Liver (tissue), 9 donors: ENCODE measurements around the gene CEP164. TPM values are rescaled to one million over a fixed set of nuclear protein-coding genes. Genes with fewer than 3 reads are reported as not detected.

Source experiments
- DNase-seq: peaks from one replicate; pipeline ENCODE4 v3.0.0-alpha.2; 2017; ENCODE audit warnings: low spot score
- H3K27ac ChIP-seq, 2 donors: one replicate each; pipeline ENCODE4 v1.7.0; 2013; ENCODE audit warnings: inconsistent platforms in 2 of 2, low read length in 2 of 2, control low read depth in 1 of 2, low read depth in 1 of 2, mild to moderate bottlenecking in 1 of 2
- H3K27me3 ChIP-seq, 4 donors: one replicate each; pipeline versions ENCODE4 v1.6.1 to v1.7.0; 2013; ENCODE audit warnings: low read length in 3 of 4, inconsistent platforms in 1 of 4, mild to moderate bottlenecking in 1 of 4, moderate library complexity in 1 of 4; ENCODE audit not compliant: control insufficient read depth in 4 of 4, insufficient read depth in 4 of 4
- H3K36me3 ChIP-seq, 4 donors: one replicate each; pipeline versions ENCODE4 v1.6.1 to v1.7.0; 2013; ENCODE audit warnings: low read length in 3 of 4, mild to moderate bottlenecking in 3 of 4, low read depth in 1 of 4, moderate library complexity in 1 of 4; ENCODE audit not compliant: control insufficient read depth in 4 of 4, insufficient read depth in 3 of 4
- H3K4me1 ChIP-seq, 4 donors: one replicate each; pipeline versions ENCODE4 v1.6.1 to v1.7.0; 2013; ENCODE audit warnings: low read length in 3 of 4, mild to moderate bottlenecking in 3 of 4, moderate library complexity in 1 of 4; ENCODE audit not compliant: control insufficient read depth in 4 of 4, insufficient read depth in 4 of 4
- H3K4me3 ChIP-seq, 3 donors: one replicate each; pipeline versions ENCODE4 v1.6.1 to v1.7.0; 2013; ENCODE audit warnings: low read length in 3 of 3, control low read depth in 1 of 3, low read depth in 1 of 3, mild to moderate bottlenecking in 1 of 3
- H3K9ac ChIP-seq, 2 donors: one replicate each; pipeline ENCODE4 v1.7.0; 2013; ENCODE audit warnings: low read length in 2 of 2, mild to moderate bottlenecking in 2 of 2, moderate library complexity in 2 of 2, control low read depth in 1 of 2, low read depth in 1 of 2
- H3K9me3 ChIP-seq, 4 donors: one replicate each; pipeline versions ENCODE4 v1.6.1 to v1.7.0; 2013; ENCODE audit warnings: low read length in 3 of 4; ENCODE audit not compliant: control insufficient read depth in 4 of 4
- EGR1 ChIP-seq, 2 donors: IDR thresholded peaks; 2 replicates each; pipeline ENCODE4 v1.6.1; 2016 to 2018; ENCODE audit warnings: antibody characterized with exemption in 2 of 2, low read depth in 2 of 2
- FOXA2 ChIP-seq: IDR thresholded peaks from 2 replicates; pipeline ENCODE4 v1.6.1; 2016; ENCODE audit warnings: antibody characterized with exemption
- GABPA ChIP-seq, 2 donors: IDR thresholded peaks in 1 of 2; conservative IDR thresholded peaks in 1 of 2; 2 replicates each; pipeline ENCODE4 v1.6.1; 2016; ENCODE audit warnings: antibody characterized with exemption in 2 of 2, mild to moderate bottlenecking in 1 of 2, moderate library complexity in 1 of 2
- JUND ChIP-seq, 2 donors: IDR thresholded peaks; 2 replicates each; pipeline ENCODE4 v1.6.1; 2016; ENCODE audit warnings: antibody characterized with exemption in 2 of 2
- NR2F2 ChIP-seq: IDR thresholded peaks from 2 replicates; pipeline ENCODE4 v1.6.1; 2016; ENCODE audit warnings: antibody characterized with exemption
- RAD21 ChIP-seq, 2 donors: IDR thresholded peaks; 2 replicates each; pipeline ENCODE4 v1.6.1; 2016; ENCODE audit warnings: antibody characterized with exemption in 2 of 2, mild to moderate bottlenecking in 2 of 2
- RXRA ChIP-seq, 2 donors: IDR thresholded peaks; 2 replicates each; pipeline ENCODE4 v1.6.1; 2017 to 2018; ENCODE audit warnings: antibody characterized with exemption in 2 of 2, mild to moderate bottlenecking in 1 of 2
- SP1 ChIP-seq: IDR thresholded peaks from 2 replicates; pipeline ENCODE4 v1.6.1; 2018; ENCODE audit warnings: antibody characterized with exemption, mild to moderate bottlenecking
- TAF1 ChIP-seq: conservative IDR thresholded peaks from 2 replicates; pipeline ENCODE4 v1.6.1; 2016; ENCODE audit warnings: antibody characterized with exemption, mild to moderate bottlenecking
- YY1 ChIP-seq: IDR thresholded peaks from 2 replicates; pipeline ENCODE4 v1.6.1; 2016; ENCODE audit warnings: antibody characterized with exemption, mild to moderate bottlenecking
- WGBS: extraction: QIAGEN DNeasy Blood & Tissue Kit; methylation state at CpG from one replicate; pipeline ENCODE4 v1.1.7; 2013; 5-methylcytosine and 5-hydroxymethylcytosine counted together
- polyA plus RNA-seq, 2 donors: library from polyadenylated mRNA; stranded (reverse) in 1 of 2; unstranded in 1 of 2; fragments of 200-250 nt in 1 of 2; fragments of >200 nt in 1 of 2; fragmentation: Nextera tagmentation in 1 of 2; extraction: Ambion mirVana in 1 of 2; gene quantifications; one replicate each; pipeline versions ENCODE4 v1.2.1 to v1.2.3, GENCODE V29; 2013 to 2015
- total RNA-seq, 2 donors: library from RNA; depleted of rRNA; stranded (reverse); fragments of >200 nt; gene quantifications; one replicate each; pipeline ENCODE4 v1.2.3, GENCODE V29; 2014
- TF ChIP-seq, protein P1 (sequence below): IDR thresholded peaks from 2 replicates; pipeline ENCODE4 v1.6.1; 2016; ENCODE audit warnings: antibody characterized with exemption
- TF ChIP-seq, protein P2 (sequence below): IDR thresholded peaks from 2 replicates; pipeline ENCODE4 v1.6.1; 2016; ENCODE audit warnings: antibody characterized with exemption
- TF ChIP-seq, protein P3 (sequence below): fragments of 150-350 bp; IDR thresholded peaks from 2 replicates; pipeline ENCODE4 v1.5.1; 2017; ENCODE audit warnings: improper control_type of control experiment, low read depth, low read length; ENCODE audit not compliant: missing input control
- TF ChIP-seq, protein P4 (sequence below): IDR thresholded peaks from 2 replicates; pipeline ENCODE4 v1.6.1; 2016; ENCODE audit warnings: antibody characterized with exemption, mild to moderate bottlenecking
- TF ChIP-seq, protein P5 (sequence below): IDR thresholded peaks from 2 replicates; pipeline ENCODE4 v1.6.1; 2016; ENCODE audit warnings: antibody characterized with exemption
- donor health status: healthy.
- donor health status: healthy.
- donor health status: healthy.
- donor health status: healthy.
- donor health status: healthy.

CEP164 gene
- total and polyA plus RNA-seq, 4 donors: 4.1 to 12.3 (median 5.9) TPM

DNA sequence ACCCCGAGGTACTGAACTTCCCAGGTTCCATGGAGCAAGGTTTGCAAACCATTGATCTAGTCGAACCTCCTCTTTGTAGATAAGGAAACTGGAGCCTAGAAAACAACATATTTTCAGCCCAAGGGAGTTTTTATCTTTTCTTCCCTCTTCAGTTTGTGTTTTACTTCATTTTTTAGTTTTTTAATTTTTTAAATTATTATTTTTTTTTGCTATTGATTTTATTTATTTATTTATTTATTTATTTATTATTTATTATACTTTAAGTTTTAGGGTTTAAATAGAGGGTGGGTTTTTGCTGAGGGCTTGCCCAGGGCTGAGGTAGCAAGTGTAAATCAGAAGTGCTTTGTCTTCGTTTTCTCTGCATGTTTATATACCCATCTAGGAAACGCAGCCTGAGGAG is 26.9 kb downstream of the CEP164 start:
- no peak overlapping the region for H3K4me3 ChIP-seq
- no peaks in the 10 kb centered on the region for H3K27me3 ChIP-seq
- H3K4me1 ChIP-seq: no peaks in the 10 kb centered on the region
- H3K9me3 ChIP-seq: no peaks in the 10 kb centered on the region
- 95% methylated on average over 4 of the region's 4 CpGs for WGBS
- peaks cover 2 to 38% (median 20%) of the 10 kb centered on the region in 4 donors for H3K36me3 ChIP-seq
- TF ChIP-seq RAD21 (IDR thresholded peaks at IDR 0.05) (no peak), TAF1 (no peak), GABPA (IDR thresholded peaks at IDR 0.05 in 1 of 2, conservative IDR thresholded peaks at IDR 0.05 in 1 of 2) (no peak), RXRA (IDR thresholded peaks at IDR 0.05) (no peak), JUND (IDR thresholded peaks at IDR 0.05) (no peak), FOXA2 (no peak)
- TF ChIP-seq, protein P1, sequence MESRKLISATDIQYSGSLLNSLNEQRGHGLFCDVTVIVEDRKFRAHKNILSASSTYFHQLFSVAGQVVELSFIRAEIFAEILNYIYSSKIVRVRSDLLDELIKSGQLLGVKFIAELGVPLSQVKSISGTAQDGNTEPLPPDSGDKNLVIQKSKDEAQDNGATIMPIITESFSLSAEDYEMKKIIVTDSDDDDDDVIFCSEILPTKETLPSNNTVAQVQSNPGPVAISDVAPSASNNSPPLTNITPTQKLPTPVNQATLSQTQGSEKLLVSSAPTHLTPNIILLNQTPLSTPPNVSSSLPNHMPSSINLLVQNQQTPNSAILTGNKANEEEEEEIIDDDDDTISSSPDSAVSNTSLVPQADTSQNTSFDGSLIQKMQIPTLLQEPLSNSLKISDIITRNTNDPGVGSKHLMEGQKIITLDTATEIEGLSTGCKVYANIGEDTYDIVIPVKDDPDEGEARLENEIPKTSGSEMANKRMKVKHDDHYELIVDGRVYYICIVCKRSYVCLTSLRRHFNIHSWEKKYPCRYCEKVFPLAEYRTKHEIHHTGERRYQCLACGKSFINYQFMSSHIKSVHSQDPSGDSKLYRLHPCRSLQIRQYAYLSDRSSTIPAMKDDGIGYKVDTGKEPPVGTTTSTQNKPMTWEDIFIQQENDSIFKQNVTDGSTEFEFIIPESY: no peak
- TF ChIP-seq, protein P2, sequence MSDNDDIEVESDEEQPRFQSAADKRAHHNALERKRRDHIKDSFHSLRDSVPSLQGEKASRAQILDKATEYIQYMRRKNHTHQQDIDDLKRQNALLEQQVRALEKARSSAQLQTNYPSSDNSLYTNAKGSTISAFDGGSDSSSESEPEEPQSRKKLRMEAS: no peak
- no peak overlapping the region for H3K9ac ChIP-seq
- DNase-seq: no peak
- no peak overlapping the region for H3K27ac ChIP-seq

DNA sequence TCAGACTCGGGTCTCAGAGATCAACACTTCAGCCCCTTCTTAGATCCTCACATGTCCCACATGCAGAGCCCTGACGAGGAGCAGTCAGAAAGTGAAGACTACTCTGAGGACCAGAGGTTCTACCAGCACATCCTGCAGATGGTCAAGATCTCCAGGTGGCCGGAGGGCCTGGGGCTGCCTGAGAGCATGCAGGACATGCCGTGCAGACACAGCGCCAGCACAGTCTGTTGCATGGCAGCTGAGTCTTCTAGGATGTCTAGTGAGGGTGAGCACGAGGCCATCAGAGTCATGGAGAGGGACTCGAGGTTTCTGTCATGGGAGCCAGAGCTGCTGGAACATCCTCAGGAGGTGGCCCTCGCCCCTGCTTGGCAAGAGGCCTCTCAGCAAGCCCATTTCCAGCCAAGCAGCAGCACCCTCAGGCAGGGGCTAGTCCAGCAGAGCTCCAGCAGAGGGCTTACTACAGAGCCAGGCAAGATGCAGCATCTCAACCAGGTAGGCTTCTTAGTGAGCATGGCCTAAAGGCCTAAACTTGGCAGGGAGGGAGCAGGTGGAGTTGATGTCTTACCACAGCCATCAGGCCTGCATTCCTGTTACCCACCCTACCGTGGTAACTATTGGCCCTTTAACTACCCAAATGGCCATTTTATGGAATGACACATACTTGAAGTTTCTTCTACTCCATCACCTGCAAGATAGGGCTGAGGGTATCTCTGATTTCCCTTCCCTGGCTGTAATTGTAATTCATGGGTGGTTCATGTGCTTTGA is 28.7 kb downstream of the CEP164 start:
- 94% methylated on average over 9 of the region's 9 CpGs for WGBS
- no peak for DNase-seq
- no peaks in the 10 kb centered on the region for H3K9me3 ChIP-seq

More for the DNA sequence above, 28.7 kb downstream of the CEP164 start:
- H3K27ac ChIP-seq: no peak overlapping the region
- peaks cover 2 to 39% (median 19%) of the 10 kb centered on the region in 4 donors for H3K36me3 ChIP-seq
- no peaks in the 10 kb centered on the region for H3K27me3 ChIP-seq
- TF ChIP-seq, protein P3, sequence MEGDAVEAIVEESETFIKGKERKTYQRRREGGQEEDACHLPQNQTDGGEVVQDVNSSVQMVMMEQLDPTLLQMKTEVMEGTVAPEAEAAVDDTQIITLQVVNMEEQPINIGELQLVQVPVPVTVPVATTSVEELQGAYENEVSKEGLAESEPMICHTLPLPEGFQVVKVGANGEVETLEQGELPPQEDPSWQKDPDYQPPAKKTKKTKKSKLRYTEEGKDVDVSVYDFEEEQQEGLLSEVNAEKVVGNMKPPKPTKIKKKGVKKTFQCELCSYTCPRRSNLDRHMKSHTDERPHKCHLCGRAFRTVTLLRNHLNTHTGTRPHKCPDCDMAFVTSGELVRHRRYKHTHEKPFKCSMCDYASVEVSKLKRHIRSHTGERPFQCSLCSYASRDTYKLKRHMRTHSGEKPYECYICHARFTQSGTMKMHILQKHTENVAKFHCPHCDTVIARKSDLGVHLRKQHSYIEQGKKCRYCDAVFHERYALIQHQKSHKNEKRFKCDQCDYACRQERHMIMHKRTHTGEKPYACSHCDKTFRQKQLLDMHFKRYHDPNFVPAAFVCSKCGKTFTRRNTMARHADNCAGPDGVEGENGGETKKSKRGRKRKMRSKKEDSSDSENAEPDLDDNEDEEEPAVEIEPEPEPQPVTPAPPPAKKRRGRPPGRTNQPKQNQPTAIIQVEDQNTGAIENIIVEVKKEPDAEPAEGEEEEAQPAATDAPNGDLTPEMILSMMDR: no peak
- TF ChIP-seq RAD21 (IDR thresholded peaks at IDR 0.05): no peak
- TF ChIP-seq EGR1 (IDR thresholded peaks at IDR 0.05; ENCODE audit: low read depth in 2 of 2): no peak
- TF ChIP-seq, protein P4, sequence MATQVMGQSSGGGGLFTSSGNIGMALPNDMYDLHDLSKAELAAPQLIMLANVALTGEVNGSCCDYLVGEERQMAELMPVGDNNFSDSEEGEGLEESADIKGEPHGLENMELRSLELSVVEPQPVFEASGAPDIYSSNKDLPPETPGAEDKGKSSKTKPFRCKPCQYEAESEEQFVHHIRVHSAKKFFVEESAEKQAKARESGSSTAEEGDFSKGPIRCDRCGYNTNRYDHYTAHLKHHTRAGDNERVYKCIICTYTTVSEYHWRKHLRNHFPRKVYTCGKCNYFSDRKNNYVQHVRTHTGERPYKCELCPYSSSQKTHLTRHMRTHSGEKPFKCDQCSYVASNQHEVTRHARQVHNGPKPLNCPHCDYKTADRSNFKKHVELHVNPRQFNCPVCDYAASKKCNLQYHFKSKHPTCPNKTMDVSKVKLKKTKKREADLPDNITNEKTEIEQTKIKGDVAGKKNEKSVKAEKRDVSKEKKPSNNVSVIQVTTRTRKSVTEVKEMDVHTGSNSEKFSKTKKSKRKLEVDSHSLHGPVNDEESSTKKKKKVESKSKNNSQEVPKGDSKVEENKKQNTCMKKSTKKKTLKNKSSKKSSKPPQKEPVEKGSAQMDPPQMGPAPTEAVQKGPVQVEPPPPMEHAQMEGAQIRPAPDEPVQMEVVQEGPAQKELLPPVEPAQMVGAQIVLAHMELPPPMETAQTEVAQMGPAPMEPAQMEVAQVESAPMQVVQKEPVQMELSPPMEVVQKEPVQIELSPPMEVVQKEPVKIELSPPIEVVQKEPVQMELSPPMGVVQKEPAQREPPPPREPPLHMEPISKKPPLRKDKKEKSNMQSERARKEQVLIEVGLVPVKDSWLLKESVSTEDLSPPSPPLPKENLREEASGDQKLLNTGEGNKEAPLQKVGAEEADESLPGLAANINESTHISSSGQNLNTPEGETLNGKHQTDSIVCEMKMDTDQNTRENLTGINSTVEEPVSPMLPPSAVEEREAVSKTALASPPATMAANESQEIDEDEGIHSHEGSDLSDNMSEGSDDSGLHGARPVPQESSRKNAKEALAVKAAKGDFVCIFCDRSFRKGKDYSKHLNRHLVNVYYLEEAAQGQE: no peak
- TF ChIP-seq JUND (IDR thresholded peaks at IDR 0.05): no peak
- TF ChIP-seq, protein P1: no peak
- no peak for TF ChIP-seq SP1
- no peak for TF ChIP-seq TAF1
- TF ChIP-seq, protein P5, sequence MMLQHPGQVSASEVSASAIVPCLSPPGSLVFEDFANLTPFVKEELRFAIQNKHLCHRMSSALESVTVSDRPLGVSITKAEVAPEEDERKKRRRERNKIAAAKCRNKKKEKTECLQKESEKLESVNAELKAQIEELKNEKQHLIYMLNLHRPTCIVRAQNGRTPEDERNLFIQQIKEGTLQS: no peak
- TF ChIP-seq RXRA (IDR thresholded peaks at IDR 0.05): no peak
- no peak for TF ChIP-seq YY1
- TF ChIP-seq NR2F2: no peak
- no peak for TF ChIP-seq GABPA (IDR thresholded peaks at IDR 0.05 in 1 of 2, conservative IDR thresholded peaks at IDR 0.05 in 1 of 2)
- TF ChIP-seq FOXA2: no peak
- no peaks in the 10 kb centered on the region for H3K4me1 ChIP-seq
- no peak overlapping the region for H3K4me3 ChIP-seq
- no peak overlapping the region for H3K9ac ChIP-seq
